B cell (primary cell): Measurements from ENCODE around the gene COQ6. TPM values are rescaled to one million over a fixed set of nuclear protein-coding genes. Genes with fewer than 3 reads are reported as not detected.

ENCODE experiments used
- ATAC-seq: fragments of 200-7000 bp; cut with Tn5 transposase; one replicate; pipeline ENCODE4 v1.10.0; 2021; ENCODE audit warnings: low read depth, mild to moderate bottlenecking, moderate number of reproducible peaks, moderate library complexity
- CTCF ChIA-PET: fragments of 350-600 bp; sonication (Branson Sonifier 250); formaldehyde crosslinking; loops from one replicate; lab custom pipeline; 2021; ENCODE audit warnings: antibody characterized with exemption, inconsistent platforms; lab: Charles Lee
- POLR2A ChIA-PET: fragments of 350-600 bp; sonication (Branson Sonifier 250); formaldehyde crosslinking; loops from one replicate; lab custom pipeline; 2021; ENCODE audit warnings: antibody characterized with exemption; lab: Charles Lee
- DNase-seq: peaks from one replicate; pipeline ENCODE4 v3.0.0; 2013
- H2AFZ ChIP-seq: 2 replicates; pipeline ENCODE4 v1.6.1; 2012; ENCODE audit warnings: mild to moderate bottlenecking, low read depth, low read length; ENCODE audit not compliant: insufficient read depth, poor library complexity, severe bottlenecking
- H3K27ac ChIP-seq, 2 donors: 1 replicate in 1 of 2; 2 replicates in 1 of 2; pipeline ENCODE4 v1.5.1; 2012 to 2013; ENCODE audit warnings: low read length in 2 of 2, mild to moderate bottlenecking in 2 of 2, moderate library complexity in 1 of 2
- H3K27me3 ChIP-seq, 4 experiments: fragments of 200-600 bp in 1 of 4; sonication (generic) in 1 of 4; replicated peaks in 1 of 4; 1 replicate in 2 of 4; 2 replicates in 2 of 4; pipeline versions ENCODE4 v1.6.1 to v1.7.0; 2013 to 2016; ENCODE audit warnings: low read length in 3 of 4, mild to moderate bottlenecking in 2 of 4, mixed read lengths in 1 of 4, moderate library complexity in 1 of 4; ENCODE audit not compliant: insufficient read depth in 4 of 4, control insufficient read depth in 3 of 4; ENCODE audit errors: control extremely low read depth in 1 of 4
- H3K36me3 ChIP-seq, 2 experiments: replicated peaks in 1 of 2; 1 replicate in 1 of 2; 2 replicates in 1 of 2; pipeline versions ENCODE4 v1.6.1 to v1.7.1; 2013; ENCODE audit warnings: low read length in 1 of 2; ENCODE audit not compliant: insufficient read depth in 2 of 2, control insufficient read depth in 1 of 2; ENCODE audit errors: control extremely low read depth in 1 of 2, extremely low read depth in 1 of 2
- H3K4me1 ChIP-seq, 2 donors: fragments of 200-600 bp in 1 of 2; sonication (generic) in 1 of 2; 1 replicate in 1 of 2; 2 replicates in 1 of 2; pipeline versions ENCODE4 v1.5.1 to v1.6.1; 2013 to 2017; ENCODE audit warnings: low read length in 2 of 2; ENCODE audit not compliant: control insufficient read depth in 2 of 2, insufficient read depth in 2 of 2
- H3K4me2 ChIP-seq: replicated peaks from 2 replicates; pipeline ENCODE3; 2012; ENCODE audit warnings: mild to moderate bottlenecking, low read depth, low read length; ENCODE audit not compliant: poor library complexity, severe bottlenecking
- H3K4me3 ChIP-seq, 5 experiments: fragments of 200-600 bp in 1 of 5; sonication (generic) in 1 of 5; 1 replicate in 3 of 5; 2 replicates in 2 of 5; pipeline versions ENCODE4 v1.5.1 to v1.7.0; 2011 to 2016; ENCODE audit warnings: low read length in 4 of 5, mild to moderate bottlenecking in 4 of 5, low read depth in 2 of 5, control low read depth in 1 of 5, moderate library complexity in 1 of 5; ENCODE audit not compliant: insufficient read depth in 1 of 5; ENCODE audit errors: control extremely low read depth in 1 of 5, extremely low read depth in 1 of 5
- H3K79me2 ChIP-seq: fragments of 200-600 bp; sonication (generic); one replicate; pipeline ENCODE4 v1.6.0; 2016; ENCODE audit warnings: low read length; ENCODE audit not compliant: control insufficient read depth, insufficient read depth
- H3K9ac ChIP-seq: fragments of 200-600 bp; sonication (generic); 2 replicates; pipeline ENCODE4 v1.6.1; 2017; ENCODE audit warnings: mild to moderate bottlenecking, low read length, moderate library complexity
- H3K9me3 ChIP-seq, 3 donors: one replicate each; pipeline versions ENCODE4 v1.6.1 to v1.7.1; 2013; ENCODE audit warnings: low read length in 2 of 3; ENCODE audit not compliant: control insufficient read depth in 2 of 3, insufficient read depth in 1 of 3; ENCODE audit errors: control extremely low read depth in 1 of 3
- H4K20me1 ChIP-seq: 2 replicates; pipeline ENCODE4 v1.6.0; 2012; ENCODE audit warnings: mild to moderate bottlenecking, low read length; ENCODE audit not compliant: insufficient read depth, control insufficient read depth, poor library complexity, severe bottlenecking
- H3K27ac Mint-ChIP-seq: one replicate; pipeline ENCODE4 v1.8.0; 2021; ENCODE audit warnings: mixed read lengths
- H3K27me3 Mint-ChIP-seq: one replicate; pipeline ENCODE4 v1.8.0; 2021; ENCODE audit warnings: mixed read lengths
- H3K4me1 Mint-ChIP-seq: one replicate; pipeline ENCODE4 v1.8.0; 2021; ENCODE audit warnings: mixed read lengths
- H3K4me3 Mint-ChIP-seq: one replicate; pipeline ENCODE4 v1.8.0; 2021; ENCODE audit warnings: mixed read lengths
- H3K9me3 Mint-ChIP-seq: one replicate; pipeline ENCODE4 v1.8.0; 2022; ENCODE audit warnings: mixed read lengths; ENCODE audit not compliant: insufficient read depth
- CTCF ChIP-seq: fragments of 200-600 bp; IDR thresholded peaks from one replicate; pipeline ENCODE4 v1.8.0; 2022; ENCODE audit warnings: antibody characterized with exemption, mild to moderate bottlenecking
- EZH2 ChIP-seq: IDR thresholded peaks from 2 replicates; pipeline ENCODE4 v1.6.1; 2012; ENCODE audit warnings: borderline replicate concordance, low read depth, mild to moderate bottlenecking, moderate library complexity, low read length; ENCODE audit not compliant: insufficient read depth, poor library complexity, severe bottlenecking
- WGBS: methylation state at CpG from one replicate; pipeline ENCODE4 v1.1.5; 2013; ENCODE audit warnings: missing lambda C conversion rate; ENCODE audit not compliant: insufficient coverage; 5-methylcytosine and 5-hydroxymethylcytosine counted together
- intact Hi-C: fragments of 100-400 bp; cut with micrococcal nuclease; formaldehyde crosslinking; loops from one replicate; pipeline ENCODE4 v1.10.0; 2022
- polyA plus RNA-seq: library from polyadenylated mRNA; depleted of rRNA; stranded (reverse); fragments of >200 nt; gene quantifications from 2 replicates; pipeline ENCODE4 v1.2.3, GENCODE V29; 2012
- total RNA-seq, 2 donors: library from RNA; stranded (reverse); fragments of 120-200 nt in 1 of 2; gene quantifications; 1 replicate in 1 of 2; 2 replicates in 1 of 2; pipeline versions ENCODE4 v1.2.3 to v1.2.4, GENCODE V29; 2013 to 2022

COQ6 gene
- total and polyA plus RNA-seq, 2 donors (not counting 1 experiment from before 2014, with no cell fraction given), result 38.2 to 38.4 TPM

GRCh38 chr14:73958591-73958990, 8.5 kb downstream of the COQ6 start:
- Mint-ChIP-seq H3K27me3 (no peaks in the 10 kb centered on the region), H3K4me1 (no peaks in the 10 kb centered on the region), H3K4me3 (no peak overlapping the region), H3K27ac (no peak overlapping the region), H3K9me3 (no peaks in the 10 kb centered on the region)
- Histone ChIP-seq H3K9ac (no peak overlapping the region), H3K27ac (no peak overlapping the region), H3K36me3 (peaks cover 2 to 68% of the 10 kb centered on the region in 2 experiments), H2AFZ (no peak overlapping the region), H3K27me3 (no peaks in the 10 kb centered on the region), H3K79me2 (no peaks in the 10 kb centered on the region), H3K4me1 (no peaks in the 10 kb centered on the region), H3K4me3 (no peak overlapping the region), H3K4me2 (no peak overlapping the region), H4K20me1 (no peaks in the 10 kb centered on the region), H3K9me3 (no peaks in the 10 kb centered on the region)
- ChIA-PET CTCF (no interaction called here), POLR2A (no interaction called here)
- DNase-seq (no peak), ATAC-seq (no peak)
- TF ChIP-seq CTCF, result no peak
- TF ChIP-seq EZH2, result no peak
- intact Hi-C loops, result loop anchor here (10.0 kb wide), 1 partner anchor 1046 kb away; the partner anchor contains the start of gene EIF2B2

- no peaks in the 10 kb centered on the region for H3K4me1 ChIP-seq
- H3K4me3 ChIP-seq, result no peak overlapping the region
- Mint-ChIP-seq H3K4me1 (no peaks in the 10 kb centered on the region), H3K9me3 (no peaks in the 10 kb centered on the region), H3K27ac (no peak overlapping the region), H3K27me3 (no peaks in the 10 kb centered on the region), H3K4me3 (no peak overlapping the region)
- ATAC-seq (no peak), DNase-seq (no peak)
- no peak overlapping the region for H3K9ac ChIP-seq
- intact Hi-C loops, result no loop called here
- no peak overlapping the region for H3K4me2 ChIP-seq
- H3K36me3 ChIP-seq, result peaks cover 0 to 60% of the 10 kb centered on the region in 2 experiments
- H3K27ac ChIP-seq, result no peak overlapping the region
- ChIA-PET CTCF (no interaction called here), POLR2A (no interaction called here)
- no peaks in the 10 kb centered on the region for H3K79me2 ChIP-seq
- H4K20me1 ChIP-seq, result no peaks in the 10 kb centered on the region
- no peak overlapping the region for H2AFZ ChIP-seq
- no peaks in the 10 kb centered on the region for H3K9me3 ChIP-seq
- no peaks in the 10 kb centered on the region for H3K27me3 ChIP-seq
- no peak for TF ChIP-seq CTCF
- no peak for TF ChIP-seq EZH2
- 97% methylated on average over 12 of the region's 12 CpGs for WGBS
These were observed 11.1 kb downstream of the COQ6 start for GRCh38 chr14:73961192-73961591.
